NCI-H1105 (cell line): Measurements from ENCODE around the gene KCNJ4.
"Not testable (repeated sequence)": the region's sequence is repeated elsewhere in the genome, so short reads cannot be mapped to it uniquely, and the experiment has no call there.

Experiments used
- DNase-seq: peaks from one replicate; lab custom pipeline; 2025; lab: John Stamatoyannopoulos, UW

Gene KCNJ4

DNA sequence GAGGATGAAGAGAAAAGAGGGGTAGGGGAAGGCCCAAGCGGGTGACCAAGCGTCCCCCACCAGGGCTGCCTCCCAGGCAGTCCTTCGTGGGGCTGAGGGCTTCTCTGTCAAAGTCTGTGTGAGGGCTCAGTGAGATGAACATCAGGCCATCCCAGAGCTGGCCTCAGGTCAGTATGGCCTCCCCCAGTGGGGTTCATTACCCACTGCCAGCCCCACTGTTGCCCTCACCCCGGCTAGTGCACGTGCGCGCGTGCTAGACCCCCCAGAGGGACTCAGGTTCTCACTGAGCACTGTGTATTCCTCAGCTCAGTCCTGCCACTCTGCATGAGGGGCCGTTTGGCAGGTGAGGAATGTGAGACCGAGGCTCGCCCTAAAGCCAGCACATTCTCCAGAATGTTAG, 16.2 kb upstream of the KCNJ4 start:
- no peak for DNase-seq

- not testable (repeated sequence) for DNase-seq
These were observed 15.2 kb upstream of the KCNJ4 start for GRCh38 chr22:38470179-38470578.

DNA sequence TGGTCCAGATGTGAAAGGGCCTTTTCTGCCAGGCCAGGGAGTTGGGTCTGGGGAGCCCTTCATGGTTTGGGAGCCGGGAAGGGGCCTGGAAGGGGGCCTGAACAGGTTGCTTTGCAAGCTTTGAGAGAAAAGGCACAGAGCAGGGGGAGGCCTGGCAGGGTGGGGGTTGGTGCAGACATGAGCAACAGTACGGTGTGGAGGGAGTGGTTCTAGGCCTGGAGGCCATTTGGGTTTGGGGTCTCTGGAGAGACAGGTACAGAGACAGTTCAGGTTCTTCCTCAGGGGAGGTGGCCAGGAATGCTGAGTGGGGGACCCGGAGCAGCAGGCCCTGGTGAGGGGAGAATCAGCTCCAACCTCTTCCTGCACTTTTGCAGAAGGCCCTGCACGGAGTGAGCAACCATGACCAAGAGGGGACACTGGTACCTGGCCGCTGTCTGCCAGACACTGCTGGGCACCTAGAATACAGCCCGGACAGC, 14.3 kb upstream of the KCNJ4 start:
- DNase-seq = no peak

- no peak for DNase-seq
These were observed 13.7 kb upstream of the KCNJ4 start for GRCh38 chr22:38468443-38469305.

DNA sequence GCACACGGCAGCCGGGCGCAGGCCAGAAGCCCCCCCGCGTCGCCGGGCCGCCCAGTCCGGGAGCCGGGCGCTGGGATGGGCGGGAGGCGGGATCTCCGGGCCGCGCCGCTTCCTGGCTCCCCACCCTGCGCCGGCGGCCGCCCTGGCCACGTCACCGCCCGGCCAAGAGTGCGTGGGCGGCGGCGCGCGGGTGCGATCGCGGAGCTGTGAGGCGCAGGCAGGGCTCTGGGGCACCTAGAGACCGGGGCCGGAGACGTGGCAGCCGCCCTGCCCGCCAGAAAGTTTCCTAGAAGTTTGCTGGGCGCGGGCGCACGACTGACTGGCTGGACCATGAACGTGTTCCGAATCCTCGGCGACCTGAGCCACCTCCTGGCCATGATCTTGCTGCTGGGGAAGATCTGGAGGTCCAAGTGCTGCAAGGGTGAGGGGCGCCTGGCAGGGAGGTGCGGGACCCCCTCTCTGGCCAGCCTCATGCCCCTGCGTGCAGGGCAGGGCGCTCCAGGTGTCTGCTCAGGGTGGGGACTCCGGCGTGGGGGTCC, 13.0 kb upstream of the KCNJ4 start, which contains the start of gene KDELR3:
Gene KDELR3 (plus strand): TSS at position 193 of the 539 bp plus-strand sequence. CDS start 138 bp downstream, at position 331.
- no peak for DNase-seq

GRCh38 chr22:38467438-38467903, 12.5 kb upstream of the KCNJ4 start:
- no peak for DNase-seq

GRCh38 chr22:38465673-38466490, 10.9 kb upstream of the KCNJ4 start:
- DNase-seq = no peak

DNA sequence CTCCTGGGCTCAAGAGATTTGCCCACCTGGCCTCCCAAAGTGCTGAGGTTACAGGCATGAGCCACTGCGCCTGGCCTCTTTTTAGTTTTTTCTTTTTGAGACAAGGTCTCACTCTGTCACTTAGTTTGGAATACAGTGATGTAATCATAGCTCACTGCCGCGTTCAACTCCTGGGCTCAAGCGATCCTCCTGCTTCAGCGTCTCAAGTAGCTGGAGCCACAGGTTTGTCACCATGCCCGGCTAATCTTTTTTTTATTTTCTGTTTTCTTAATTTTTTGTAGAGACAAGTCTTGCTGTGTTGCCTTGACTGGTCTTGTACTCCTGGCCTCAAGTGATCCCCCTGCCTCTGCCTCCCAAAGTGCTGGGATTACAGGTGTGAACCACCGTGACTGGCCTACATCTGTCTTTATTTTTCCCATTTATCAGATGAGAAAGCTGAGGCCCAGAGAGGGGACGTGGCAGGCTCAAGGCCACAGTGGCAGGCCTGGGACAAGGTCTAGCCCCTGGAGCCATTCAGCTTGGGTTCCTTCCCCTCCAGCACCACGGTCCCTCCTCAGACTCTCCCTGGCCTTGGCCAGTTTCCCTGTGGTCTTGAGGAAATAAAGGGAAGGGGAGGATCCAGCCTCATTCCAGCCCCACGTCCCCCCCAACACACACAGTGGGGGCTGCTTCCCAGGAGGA, 10.1 kb upstream of the KCNJ4 start:
- no peak for DNase-seq

DNA sequence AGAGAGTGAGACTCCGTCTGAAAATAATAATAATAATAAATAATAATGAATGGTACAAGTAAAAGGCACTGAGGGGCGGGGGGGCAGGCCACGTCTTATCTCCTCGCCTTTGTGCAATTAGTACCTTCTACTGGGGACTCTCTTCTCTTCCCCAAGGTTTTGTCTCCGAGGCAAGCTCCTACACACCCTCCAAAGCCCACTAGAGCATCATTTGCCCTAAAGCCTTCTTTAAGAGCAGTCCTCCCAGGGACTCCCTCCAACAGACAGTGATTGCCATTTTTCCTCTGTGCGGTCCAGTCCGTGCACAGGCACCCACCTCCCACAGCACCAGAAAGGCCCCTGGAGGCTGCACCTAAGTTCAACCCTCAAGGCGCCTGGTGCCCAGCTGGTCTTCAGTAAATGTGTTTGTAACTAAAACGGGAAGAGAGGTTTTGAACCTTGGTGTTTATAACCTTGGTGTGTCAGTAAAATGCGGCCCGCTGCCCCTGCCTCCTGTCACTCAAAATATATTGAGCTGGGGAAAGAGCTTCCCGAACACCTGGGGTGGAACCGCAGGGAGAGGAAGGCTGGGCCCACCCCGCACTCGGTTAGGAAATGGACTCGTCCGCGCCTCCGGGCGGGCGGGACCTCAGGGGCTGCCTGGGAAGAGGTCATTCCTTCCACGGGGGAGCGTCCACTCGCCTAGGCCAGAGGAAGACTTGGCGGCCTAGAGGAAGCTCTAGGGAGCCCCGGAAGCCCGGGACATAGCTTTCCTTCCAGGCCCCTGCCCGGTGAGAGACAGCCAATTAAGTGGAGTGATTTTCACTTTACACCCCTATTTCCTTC, 8.2 kb upstream of the KCNJ4 start:
- DNase-seq = no peak

DNA sequence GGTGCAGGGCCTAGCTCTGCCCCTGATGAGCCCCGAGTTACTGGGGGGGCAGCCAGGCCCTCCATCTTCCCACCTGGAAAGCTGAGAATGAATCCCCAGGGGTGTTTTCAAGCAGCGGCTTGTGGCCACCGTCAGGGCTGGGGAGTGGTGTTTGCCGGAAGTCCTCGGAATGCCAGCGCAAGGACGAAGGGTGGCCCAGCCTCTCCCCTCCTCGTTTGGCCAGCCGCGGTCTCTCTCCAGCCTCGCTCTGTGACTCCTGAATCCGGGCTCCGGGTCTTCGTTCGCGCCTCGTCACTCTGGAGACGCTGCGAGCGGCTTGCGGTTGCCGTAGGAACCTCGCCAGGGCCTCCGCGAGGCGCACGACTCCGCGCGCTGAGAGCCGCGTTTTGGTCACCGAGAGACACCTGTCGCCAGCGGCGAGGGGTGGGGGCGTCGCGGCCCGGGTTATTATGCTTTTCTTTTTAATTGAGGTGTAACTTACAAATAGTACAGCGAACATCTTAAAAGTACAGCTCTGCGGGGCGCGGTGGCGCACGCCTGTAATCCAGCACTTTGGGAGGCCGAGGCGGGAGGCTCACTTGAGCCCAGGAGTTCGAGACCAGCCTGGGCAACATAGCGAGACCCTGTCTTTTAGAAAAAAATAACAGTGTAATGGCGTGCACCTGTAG, 6.5 kb upstream of the KCNJ4 start:
- DNase-seq = peak; percentile 84

GRCh38 chr22:38461057-38461413, 6.0 kb upstream of the KCNJ4 start:
- DNase-seq = no peak

DNA sequence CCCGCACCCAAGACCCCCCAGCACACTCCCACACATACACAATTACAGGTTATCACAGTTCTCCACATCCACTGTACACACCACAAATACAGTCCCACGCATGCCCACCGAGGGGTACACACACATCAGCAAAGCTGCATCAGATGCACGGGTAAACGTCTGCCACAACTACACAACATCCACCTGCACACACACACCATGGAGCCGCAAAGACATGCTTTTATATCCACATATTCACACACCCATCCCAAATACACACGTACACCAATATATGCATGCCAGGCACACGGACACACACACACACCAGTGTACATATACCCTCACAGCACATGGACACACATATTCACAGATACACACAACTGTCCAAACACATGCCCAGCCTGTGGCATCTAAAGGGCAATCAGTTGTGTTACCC, 5.4 kb upstream of the KCNJ4 start:
- DNase-seq = no peak

- no peak for DNase-seq
These were observed 2.1 kb upstream of the KCNJ4 start for GRCh38 chr22:38456841-38457699.

DNA sequence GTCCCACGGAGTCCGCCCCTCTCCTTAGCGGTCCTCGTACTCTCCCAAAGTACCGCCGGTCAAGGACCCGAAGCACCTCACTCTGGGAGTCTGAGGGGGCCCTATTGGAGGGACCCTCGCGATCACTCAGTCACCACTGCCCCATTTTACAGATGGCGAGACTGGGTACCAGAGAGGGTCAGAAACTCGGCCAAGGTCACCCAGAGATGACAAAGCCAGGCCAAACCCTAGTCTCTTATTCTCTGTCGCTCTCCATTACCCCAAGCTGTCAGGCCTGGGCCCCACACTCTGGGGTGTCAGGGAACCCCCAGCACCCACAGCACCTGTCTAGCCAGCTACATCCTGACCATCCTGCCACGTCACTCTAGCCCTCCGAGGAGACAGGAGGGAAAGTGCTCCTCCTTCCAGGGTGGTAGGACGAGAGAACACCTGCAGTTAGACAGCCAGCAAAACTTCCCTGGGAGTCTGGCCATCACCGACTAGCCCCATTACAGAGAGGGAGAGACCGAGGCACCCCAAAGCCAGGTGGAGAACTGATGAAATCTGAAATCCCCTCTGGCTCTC, 1.4 kb upstream of the KCNJ4 start:
- DNase-seq = no peak

GRCh38 chr22:38455530-38456271, 702 bp upstream of the KCNJ4 start:
- peak; percentile 22 for DNase-seq

DNA sequence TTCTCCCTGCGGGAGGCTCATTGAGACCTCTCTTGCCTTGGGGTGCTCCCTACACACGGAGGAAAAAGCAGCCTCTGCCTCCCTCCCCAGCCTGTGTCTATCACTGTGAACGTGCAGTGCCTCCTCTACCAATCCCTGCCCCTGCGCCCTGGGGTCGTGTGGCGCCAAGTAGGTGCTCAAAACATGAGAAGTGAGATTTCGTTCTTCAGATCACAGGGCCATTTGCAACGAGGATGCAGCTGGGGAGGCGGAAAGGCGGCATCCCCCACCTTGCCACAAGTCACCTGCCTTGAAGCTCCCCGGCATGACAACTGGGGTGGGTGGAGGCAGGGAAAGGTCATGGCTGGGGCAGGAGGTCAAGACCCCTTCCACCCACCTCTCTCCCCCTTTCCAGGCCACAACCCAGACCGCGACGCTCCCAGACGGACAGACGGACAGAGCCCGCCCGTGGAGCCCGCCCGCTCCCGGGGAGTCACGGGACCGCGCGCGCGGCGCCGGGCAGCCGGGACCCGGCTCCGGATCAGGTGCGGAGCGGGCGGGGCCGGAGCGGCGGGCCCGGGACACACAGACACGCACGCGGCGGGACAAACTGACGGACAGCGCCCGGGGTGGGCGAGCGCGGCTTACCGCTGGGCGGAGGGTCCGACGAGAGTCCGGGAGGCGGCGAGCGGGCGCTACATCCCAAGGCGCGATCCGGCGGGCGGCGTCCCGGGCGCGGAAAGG, 485 bp downstream of the KCNJ4 start:
- DNase-seq = no peak

DNA sequence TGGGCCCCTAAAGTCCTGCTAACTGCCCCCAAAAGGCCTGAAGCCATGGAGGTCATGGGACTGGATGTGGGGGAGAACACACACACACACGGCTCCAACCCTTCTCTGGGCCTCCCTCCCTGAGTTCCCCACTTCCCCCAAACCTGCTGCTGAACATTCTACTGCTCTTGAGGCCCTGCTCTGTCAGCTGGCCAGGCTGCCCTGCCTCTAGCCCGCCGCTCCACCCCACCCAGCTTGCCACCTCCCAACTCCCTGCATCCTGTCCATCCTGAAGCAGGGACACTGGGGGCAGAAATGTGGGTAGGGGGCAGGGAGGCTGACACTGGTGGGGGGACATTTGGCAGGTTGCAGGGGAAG, 1.0 kb downstream of the KCNJ4 start:
- DNase-seq = no peak
